Measurements from ENCODE around the gene CHST11. TPM values are rescaled to one million over a fixed set of nuclear protein-coding genes. Genes with fewer than 3 reads are reported as not detected.

Gene CHST11
- total and polyA plus RNA-seq, 2 of the 4 experiments (the other 2 are of a cell fraction): 1.4 to 2.7 TPM

- H2AK5ac ChIP-seq (ENCODE audit: low read depth, low read length): no peak overlapping the region
- CTCF ChIA-PET: no interaction called here
- POLR2A ChIA-PET (ENCODE audit: unreplicated experiment): no interaction called here
- no TSS peak for BruUV-seq (replicated peaks)
- no peak overlapping the region for H3K18ac ChIP-seq (ENCODE audit: low read depth, low read length)
- WGBS, 2 experiments (ENCODE audit: extremely low coverage in 2 of 2, insufficient read length in 1 of 2): no CpG with 5 or more reads among the region's 6 CpGs
- 0 out of 2 replicates have a peak, but pooled peaks cover 1% of the 10 kb centered on the region for H3K4me1 ChIP-seq (ENCODE audit: control insufficient read depth, insufficient read depth, low read length)
- in situ Hi-C loops (cut with MboI; ENCODE audit: low sequenced_read_pairs): no loop called here
- no peak overlapping the region for H2BK120ac ChIP-seq (ENCODE audit: low read depth, low read length)
- dilution Hi-C loops (cut with HindIII; ENCODE audit: low sequenced_read_pairs, unreplicated experiment): no loop called here
- no peak overlapping the region for H2BK5ac ChIP-seq (ENCODE audit: low read depth, low read length, poor library complexity, severe bottlenecking)
- no peak overlapping the region for H3K27ac ChIP-seq (ENCODE audit: insufficient read depth, low read length)
- intact Hi-C loops (cut with micrococcal nuclease): no loop called here
- H3K9me3 ChIP-seq (ENCODE audit: control insufficient read depth, insufficient read depth, low read length): no peaks in the 10 kb centered on the region
- DNase-seq (no peak), ATAC-seq (ENCODE audit: low read depth) (no peak)
- H3K79me1 ChIP-seq (ENCODE audit: low read depth in 1 of 2, low read length in 2 of 2): peaks cover 0 to 2% of the 10 kb centered on the region in 2 experiments; a peak in 1 of 4 replicates
- H2BK15ac ChIP-seq (ENCODE audit: low read depth, low read length): no peak overlapping the region
- peaks cover 6% of the 10 kb centered on the region for H3K9me1 ChIP-seq (ENCODE audit: insufficient read depth, low read length)
- H3K4ac ChIP-seq (ENCODE audit: low read depth, low read length): no peak overlapping the region
- H3K36me3 ChIP-seq (ENCODE audit: control insufficient read depth, insufficient read depth, low read length): no peaks in the 10 kb centered on the region
- H3K56ac ChIP-seq (ENCODE audit: extremely low read depth, insufficient read depth, low read length): no peak overlapping the region
- H4K91ac ChIP-seq (ENCODE audit: insufficient read depth, low read depth, low read length): no peak overlapping the region
- H3K4me3 ChIP-seq (ENCODE audit: insufficient read depth, low read depth, low read length): no peak overlapping the region
- no peak overlapping the region for H4K5ac ChIP-seq (ENCODE audit: low read depth, low read length)
- H3K27me3 ChIP-seq (ENCODE audit: control insufficient read depth, insufficient read depth, low read length): no peaks in the 10 kb centered on the region; the same call in 1 of the 2 replicates
- no peaks in the 10 kb centered on the region for H4K20me1 ChIP-seq (ENCODE audit: insufficient read depth, low read length)
- no peak overlapping the region for H4K8ac ChIP-seq (ENCODE audit: low read depth in 2 of 2, low read length in 2 of 2)
- H2AK9ac ChIP-seq (replicated peaks; ENCODE audit: low read depth, low read length, poor library complexity): no peak overlapping the region
- no peak overlapping the region for H3K14ac ChIP-seq (replicated peaks; ENCODE audit: low read depth, low read length)
- H3K4me2 ChIP-seq (ENCODE audit: low read depth, low read length): no peak overlapping the region
- H3K9ac ChIP-seq (ENCODE audit: low read depth, low read length): no peak overlapping the region
- TF ChIP-seq ELK1 (IDR thresholded peaks at IDR 0.05; ENCODE audit: borderline replicate concordance, low read depth, low read length) (no peak), USF2 (IDR thresholded peaks at IDR 0.05; ENCODE audit: low read depth, low read length) (no peak), CTCF (conservative IDR thresholded peaks at IDR 0.05; ENCODE audit: low read depth, low read length) (no peak), RAD21 (IDR thresholded peaks at IDR 0.05; ENCODE audit: low read length) (no peak), CHD1 (IDR thresholded peaks at IDR 0.05; ENCODE audit: low read depth, low read length) (no peak), RCOR1 (IDR thresholded peaks at IDR 0.05; ENCODE audit: insufficient replicate concordance, low read length) (no peak), MAZ (IDR thresholded peaks at IDR 0.05; ENCODE audit: borderline replicate concordance, low read depth, low read length) (no peak), SMC3 (IDR thresholded peaks at IDR 0.05; ENCODE audit: low read depth, low read length) (no peak), CEBPB (IDR thresholded peaks at IDR 0.05; ENCODE audit: low read depth, low read length) (no peak), RFX5 (IDR thresholded peaks at IDR 0.05; ENCODE audit: low read depth, low read length) (no peak), FOS (IDR thresholded peaks at IDR 0.05; ENCODE audit: low read depth, low read length) (no peak)
- no peak overlapping the region for H2BK20ac ChIP-seq (ENCODE audit: low read depth, low read length)
- H3K23ac ChIP-seq (ENCODE audit: low read depth, low read length): no peak overlapping the region
- no peak overlapping the region for H2AFZ ChIP-seq (replicated peaks; ENCODE audit: low read length, poor library complexity)
These were observed 153.9 kb downstream of the CHST11 start for GRCh38 chr12:104610513-104611235.
